ENCODE measurements around the gene APBA1.

DNA sequence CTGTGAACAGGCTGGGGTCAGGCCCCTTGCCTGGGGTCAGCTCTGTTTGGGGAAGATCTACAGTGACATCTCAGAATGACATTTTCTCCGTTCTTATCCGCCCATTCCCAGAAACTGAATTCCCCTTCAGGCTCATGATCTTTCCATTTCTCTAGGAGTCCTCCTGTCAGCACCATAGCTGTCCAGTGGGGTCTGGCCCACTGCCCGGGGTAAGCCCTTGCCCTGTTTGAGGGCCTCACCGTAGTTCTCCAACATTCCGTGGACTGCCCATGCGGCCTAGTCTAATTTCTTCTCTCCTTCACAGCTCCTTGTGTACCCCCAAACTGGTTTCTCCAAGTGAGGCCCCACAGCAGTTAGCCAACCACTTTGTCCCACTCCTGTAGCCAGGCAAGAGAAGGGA lies 278.7 kb downstream of the APBA1 start:
- TF ChIP-seq, protein P1, sequence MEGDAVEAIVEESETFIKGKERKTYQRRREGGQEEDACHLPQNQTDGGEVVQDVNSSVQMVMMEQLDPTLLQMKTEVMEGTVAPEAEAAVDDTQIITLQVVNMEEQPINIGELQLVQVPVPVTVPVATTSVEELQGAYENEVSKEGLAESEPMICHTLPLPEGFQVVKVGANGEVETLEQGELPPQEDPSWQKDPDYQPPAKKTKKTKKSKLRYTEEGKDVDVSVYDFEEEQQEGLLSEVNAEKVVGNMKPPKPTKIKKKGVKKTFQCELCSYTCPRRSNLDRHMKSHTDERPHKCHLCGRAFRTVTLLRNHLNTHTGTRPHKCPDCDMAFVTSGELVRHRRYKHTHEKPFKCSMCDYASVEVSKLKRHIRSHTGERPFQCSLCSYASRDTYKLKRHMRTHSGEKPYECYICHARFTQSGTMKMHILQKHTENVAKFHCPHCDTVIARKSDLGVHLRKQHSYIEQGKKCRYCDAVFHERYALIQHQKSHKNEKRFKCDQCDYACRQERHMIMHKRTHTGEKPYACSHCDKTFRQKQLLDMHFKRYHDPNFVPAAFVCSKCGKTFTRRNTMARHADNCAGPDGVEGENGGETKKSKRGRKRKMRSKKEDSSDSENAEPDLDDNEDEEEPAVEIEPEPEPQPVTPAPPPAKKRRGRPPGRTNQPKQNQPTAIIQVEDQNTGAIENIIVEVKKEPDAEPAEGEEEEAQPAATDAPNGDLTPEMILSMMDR (conservative IDR thresholded peaks at IDR 0.05 in 1 of 2, IDR thresholded peaks at IDR 0.05 in 1 of 2; ENCODE audit: extremely low read depth in 1 of 2, insufficient read depth in 1 of 2, low read depth in 1 of 2, low read length in 2 of 2): no peak
- TF ChIP-seq EZH2 (IDR thresholded peaks at IDR 0.05; ENCODE audit: borderline replicate concordance, low read length): no peak
